GF-D8 (cell line): ENCODE measurements around the gene LETM1.

Source experiments
- DNase-seq: peaks from one replicate; lab custom pipeline; 2025; lab: John Stamatoyannopoulos, UW

LETM1 gene

GRCh38 chr4:1807332-1807777, 48.6 kb downstream of the LETM1 start:
- DNase-seq, result no peak

GRCh38 chr4:1806596-1807331, 49.2 kb downstream of the LETM1 start:
- no peak for DNase-seq

DNA sequence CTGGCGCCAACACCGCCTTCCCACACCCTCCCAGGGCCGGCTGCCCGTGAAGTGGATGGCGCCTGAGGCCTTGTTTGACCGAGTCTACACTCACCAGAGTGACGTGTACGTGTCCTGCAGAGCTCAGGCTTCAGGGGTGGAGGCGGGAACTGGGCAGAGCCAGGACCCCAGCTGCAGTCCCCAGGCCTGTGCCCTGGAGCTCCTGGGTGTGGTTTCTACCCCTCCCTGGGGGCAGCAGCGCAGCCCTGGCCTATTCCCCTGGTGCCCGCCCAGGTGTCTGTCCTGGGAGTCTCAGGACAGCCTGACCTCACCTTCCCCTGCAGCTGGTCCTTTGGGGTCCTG, 49.8 kb downstream of the LETM1 start:
- no peak for DNase-seq

- no peak for DNase-seq
Measured at GRCh38 chr4:1805493-1806222, 50.3 kb downstream of the LETM1 start.

GRCh38 chr4:1804638-1805492, 51.1 kb downstream of the LETM1 start:
- no peak for DNase-seq

DNA sequence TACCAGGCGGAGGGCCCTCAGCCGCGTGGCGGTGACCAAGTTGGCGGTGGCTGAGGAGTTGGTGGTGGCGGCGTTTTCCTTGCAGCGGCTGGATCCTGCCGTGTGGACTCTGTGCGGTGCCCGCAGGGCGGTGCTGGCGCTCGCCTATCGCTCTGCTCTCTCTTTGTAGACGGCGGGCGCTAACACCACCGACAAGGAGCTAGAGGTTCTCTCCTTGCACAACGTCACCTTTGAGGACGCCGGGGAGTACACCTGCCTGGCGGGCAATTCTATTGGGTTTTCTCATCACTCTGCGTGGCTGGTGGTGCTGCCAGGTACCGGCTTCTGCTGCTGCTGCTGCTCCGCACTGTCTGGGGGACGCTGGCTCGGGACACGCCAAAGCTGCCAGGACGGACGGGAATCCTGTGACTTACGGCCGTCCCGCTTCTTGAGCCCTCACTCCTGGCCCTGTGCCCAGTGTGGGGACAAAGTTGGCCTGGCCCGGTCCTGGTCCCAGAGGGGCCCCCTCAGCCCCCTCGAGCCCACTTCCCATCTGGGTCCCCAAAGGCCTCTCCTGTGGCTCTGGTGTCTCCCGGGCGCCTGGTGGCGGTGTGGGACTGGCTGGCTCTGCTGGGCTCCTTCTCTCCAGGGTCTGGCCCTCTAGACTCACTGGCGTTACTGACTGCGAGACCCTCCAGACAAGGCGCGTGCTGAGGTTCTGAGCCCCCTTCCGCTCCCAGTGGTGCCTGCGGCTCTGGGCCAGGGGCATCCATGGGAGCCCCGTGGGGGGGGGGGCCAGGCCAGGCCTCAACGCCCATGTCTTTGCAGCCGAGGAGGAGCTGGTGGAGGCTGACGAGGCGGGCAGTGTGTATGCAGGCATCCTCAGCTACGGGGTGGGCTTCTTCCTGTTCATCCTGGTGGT, 52.2 kb downstream of the LETM1 start:
- no peak for DNase-seq

DNA sequence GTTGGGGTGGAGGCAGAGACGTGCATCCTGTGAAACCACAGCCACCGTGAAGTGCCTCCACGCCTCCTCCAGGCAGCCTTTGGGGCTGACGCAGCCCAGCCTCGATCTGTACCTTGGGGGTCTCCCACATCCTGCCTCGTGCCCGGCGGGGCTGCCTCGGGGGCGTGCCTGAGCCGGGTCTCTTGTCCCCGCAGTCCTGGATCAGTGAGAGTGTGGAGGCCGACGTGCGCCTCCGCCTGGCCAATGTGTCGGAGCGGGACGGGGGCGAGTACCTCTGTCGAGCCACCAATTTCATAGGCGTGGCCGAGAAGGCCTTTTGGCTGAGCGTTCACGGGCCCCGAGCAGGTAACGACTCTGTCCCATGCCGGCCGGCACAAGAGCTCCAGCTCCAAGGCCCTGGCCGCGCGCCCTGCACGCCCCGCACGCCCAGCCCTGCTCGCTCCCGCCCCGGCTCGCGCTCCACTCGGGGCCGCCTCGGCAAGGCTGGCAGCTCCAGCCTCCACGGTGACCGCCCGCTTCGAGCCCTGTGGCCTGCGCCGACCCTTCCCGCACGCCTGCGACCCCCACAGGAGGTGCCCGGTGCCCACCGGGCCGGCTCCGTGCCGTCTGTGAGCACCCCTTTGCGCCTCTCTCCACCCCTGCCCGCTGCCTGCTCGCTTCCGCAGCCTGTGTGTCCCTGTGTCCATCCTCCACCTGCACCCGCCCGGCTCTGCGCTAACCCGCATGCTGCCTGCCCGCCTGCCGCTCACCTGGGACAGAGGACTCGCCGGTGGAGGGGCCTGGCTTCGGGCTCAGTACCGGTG, 53.0 kb downstream of the LETM1 start:
- DNase-seq, result no peak

DNA sequence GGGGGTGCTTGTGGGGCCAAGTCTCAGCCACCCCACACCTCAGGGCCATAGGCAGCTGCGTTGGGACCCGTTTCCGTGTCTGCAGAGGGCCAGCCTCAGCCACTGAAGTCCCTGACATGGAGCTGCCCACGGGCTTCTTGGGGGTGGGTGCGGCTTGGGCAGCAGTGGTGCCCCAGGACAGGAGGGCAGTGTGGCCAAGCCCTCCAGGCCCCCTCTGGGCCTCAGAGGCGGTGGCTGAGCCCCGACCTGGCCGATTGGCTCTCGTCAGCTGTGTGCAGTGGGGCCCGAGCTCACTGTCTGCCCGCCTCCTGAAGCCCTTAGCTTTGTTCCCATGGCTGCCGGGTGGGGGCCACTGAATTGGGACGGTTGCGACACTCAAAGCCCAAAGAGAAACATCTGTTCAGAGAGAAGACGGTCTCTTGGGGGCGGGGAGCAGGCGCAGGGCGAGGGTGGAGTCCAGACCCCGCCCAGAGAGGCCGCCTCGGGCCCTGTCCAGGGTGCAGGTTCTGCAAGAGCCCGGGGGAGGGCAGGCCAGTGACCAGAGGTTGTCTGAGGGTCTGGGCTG, 53.7 kb downstream of the LETM1 start:
- DNase-seq, result no peak

GRCh38 chr4:1801286-1801958, 54.5 kb downstream of the LETM1 start:
- no peak for DNase-seq

- no peak for DNase-seq
Measured at GRCh38 chr4:1800805-1801204, 55.2 kb downstream of the LETM1 start.

- DNase-seq, result no peak
Measured at GRCh38 chr4:1799387-1800375, 56.3 kb downstream of the LETM1 start.

- no peak for DNase-seq
Measured at GRCh38 chr4:1798580-1799386, 57.2 kb downstream of the LETM1 start.

- DNase-seq, result no peak
Measured at GRCh38 chr4:1797861-1798579, 57.9 kb downstream of the LETM1 start.

DNA sequence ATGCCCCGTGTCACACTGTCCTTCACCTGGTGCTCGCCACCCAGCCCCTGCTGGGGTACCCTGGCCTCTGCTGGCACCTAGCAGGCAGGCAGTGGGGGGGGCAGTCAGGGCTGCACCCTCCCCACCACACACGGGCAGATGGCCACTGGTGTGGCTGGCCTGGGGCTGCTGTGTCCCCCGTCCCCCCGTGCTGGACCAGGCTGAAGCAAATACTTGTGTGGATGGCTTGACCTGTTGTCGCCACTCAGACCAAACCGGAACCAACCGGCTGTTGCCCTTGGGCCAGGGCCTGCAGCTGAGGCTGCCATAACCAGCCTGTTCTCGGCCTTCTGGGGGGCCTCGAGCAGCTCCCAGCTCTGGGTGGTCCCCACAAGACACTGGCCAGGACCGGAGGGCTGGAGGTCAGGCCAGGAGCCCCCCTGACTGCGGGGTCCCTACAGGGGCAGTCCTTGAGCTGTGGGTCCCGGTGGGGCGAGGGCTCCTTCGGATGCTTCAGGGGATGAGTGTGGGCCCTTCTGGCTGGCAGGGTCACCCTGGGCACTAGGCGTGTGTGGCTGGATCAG, 58.6 kb downstream of the LETM1 start:
- no peak for DNase-seq

- no peak for DNase-seq
Measured at GRCh38 chr4:1796486-1797204, 59.3 kb downstream of the LETM1 start.
